GM23248 (cell line): ENCODE measurements around the gene LYST. TPM values are rescaled to one million over a fixed set of nuclear protein-coding genes. Genes with fewer than 3 reads are reported as not detected.

Experiments used
- DNase-seq: peaks from one replicate; pipeline ENCODE4 v3.0.0-alpha.2; 2015
- H2AFZ ChIP-seq: fragments of 200-600 bp; sonication (generic); 2 replicates; pipeline ENCODE4 v1.6.1; 2016; ENCODE audit warnings: antibody characterized with exemption
- H3F3A ChIP-seq: fragments of 200-600 bp; sonication (generic); 2 replicates; pipeline ENCODE4 v1.6.1; 2016; ENCODE audit warnings: mild to moderate bottlenecking, antibody characterized with exemption, mixed run types; ENCODE audit not compliant: insufficient read depth
- H3K27ac ChIP-seq: fragments of 200-600 bp; sonication (generic); 2 replicates; pipeline ENCODE4 v1.5.1; 2016; ENCODE audit warnings: mild to moderate bottlenecking
- H3K27me3 ChIP-seq: fragments of 200-600 bp; sonication (generic); replicated peaks from 2 replicates; pipeline ENCODE4 v1.6.1; 2016; ENCODE audit warnings: mild to moderate bottlenecking; ENCODE audit not compliant: insufficient read depth
- H3K36me3 ChIP-seq: fragments of 200-600 bp; sonication (generic); 2 replicates; pipeline ENCODE4 v1.6.1; 2016; ENCODE audit warnings: low read depth, mild to moderate bottlenecking
- H3K4me1 ChIP-seq: fragments of 200-600 bp; sonication (generic); 2 replicates; pipeline ENCODE4 v1.6.1; 2016; ENCODE audit warnings: mild to moderate bottlenecking; ENCODE audit not compliant: insufficient read depth
- H3K4me2 ChIP-seq: fragments of 200-600 bp; sonication (generic); one replicate; pipeline ENCODE4 v1.6.1; 2016; ENCODE audit warnings: mild to moderate bottlenecking; ENCODE audit not compliant: unreplicated experiment
- H3K4me3 ChIP-seq: fragments of 200-600 bp; sonication (generic); 2 replicates; pipeline ENCODE4 v1.5.1; 2016; ENCODE audit warnings: mild to moderate bottlenecking
- H3K79me2 ChIP-seq: fragments of 200-600 bp; sonication (generic); 2 replicates; pipeline ENCODE4 v1.6.1; 2016; ENCODE audit warnings: mild to moderate bottlenecking; ENCODE audit not compliant: insufficient read depth
- H3K9ac ChIP-seq: fragments of 200-600 bp; sonication (generic); 2 replicates; pipeline ENCODE4 v1.6.1; 2016; ENCODE audit warnings: mild to moderate bottlenecking
- H3K9me2 ChIP-seq: fragments of 200-600 bp; sonication (generic); 2 replicates; pipeline ENCODE4 v1.6.1; 2016; ENCODE audit warnings: mixed run types, mild to moderate bottlenecking, moderate library complexity; ENCODE audit not compliant: insufficient read depth
- H3K9me3 ChIP-seq: fragments of 200-600 bp; sonication (generic); one replicate; pipeline ENCODE4 v1.6.1; 2017; ENCODE audit warnings: low read depth
- H4K20me1 ChIP-seq: fragments of 200-600 bp; sonication (generic); 2 replicates; pipeline ENCODE4 v1.6.0; 2016; ENCODE audit not compliant: insufficient read depth
- EZH2 ChIP-seq: fragments of 200-600 bp; sonication (generic); IDR thresholded peaks from 2 replicates; pipeline ENCODE4 v1.6.1; 2018; ENCODE audit warnings: antibody characterized with exemption, mild to moderate bottlenecking; ENCODE audit not compliant: insufficient read depth, poor library complexity, severe bottlenecking
- EZH2phosphoT487 ChIP-seq: fragments of 200-600 bp; sonication (generic); IDR thresholded peaks from 2 replicates; pipeline ENCODE4 v1.6.1; 2018; ENCODE audit warnings: antibody characterized with exemption, moderate library complexity, mild to moderate bottlenecking, low read depth; ENCODE audit not compliant: insufficient read depth
- WGBS, 2 experiments: methylation state at CpG; one replicate each; pipeline ENCODE4 v1.1.6; 2015 to 2017; ENCODE audit warnings: low lambda C conversion rate in 2 of 2, low coverage in 1 of 2; ENCODE audit errors: missing lambda C conversion rate in 2 of 2; 5-methylcytosine and 5-hydroxymethylcytosine counted together
- in situ Hi-C: fragments of 300-500 bp; cut with MboI; formaldehyde crosslinking; loops from 2 replicates; pipeline ENCODE4 v1.15.0; 2020
- polyA plus RNA-seq: library from polyadenylated mRNA; unstranded; fragments of >200 nt; fragmentation: Nextera tagmentation; extraction: Ambion mirVana; gene quantifications from 2 replicates; pipeline ENCODE4 v1.2.1, GENCODE V29; 2016
- total RNA-seq: library from RNA; depleted of rRNA; stranded (reverse); fragments of >200 nt; shearing (Covaris generic); gene quantifications from 2 replicates; pipeline ENCODE4 v1.2.3, GENCODE V29; 2014

LYST gene
- total and polyA plus RNA-seq, 2 experiments from 2014 or later, result 5.1 to 9.0 TPM

DNA sequence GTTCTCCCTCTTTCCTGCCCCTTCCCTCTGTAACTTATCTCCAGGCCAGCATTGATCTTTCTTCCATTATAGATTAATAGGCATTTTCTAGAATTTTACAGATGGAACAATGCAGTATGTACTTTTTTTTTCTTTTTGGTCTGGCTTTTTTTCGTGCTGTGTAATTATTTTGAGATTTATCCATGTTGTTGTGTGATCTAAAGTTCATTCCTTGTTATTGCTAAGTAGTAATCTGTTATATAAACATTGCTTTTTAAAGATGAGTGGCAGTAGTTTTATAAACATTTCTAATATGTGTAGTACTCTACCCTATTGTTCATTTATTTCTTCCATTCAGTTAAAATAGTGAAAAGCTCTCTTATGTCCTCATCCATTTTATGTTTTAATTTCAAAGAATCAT is 5.9 kb downstream of the LYST start:
- H3K36me3 ChIP-seq, result no peaks in the 10 kb centered on the region
- H3K27me3 ChIP-seq, result no peaks in the 10 kb centered on the region
- no peaks in the 10 kb centered on the region for H3K9me3 ChIP-seq
- H3K79me2 ChIP-seq, result peaks cover 96% of the 10 kb centered on the region
- DNase-seq, result no peak
- WGBS, 2 experiments, result 43 to 52% methylated on average over 1 of the region's 1 CpG
- no peak overlapping the region for H3K27ac ChIP-seq
- H2AFZ ChIP-seq, result no peak overlapping the region
- in situ Hi-C loops, result loop anchor here (25.0 kb wide), 1 partner anchor 101 kb away; no protein-coding TSS in a partner anchor
- peaks cover 24% of the 10 kb centered on the region for H3K4me1 ChIP-seq
- TF ChIP-seq EZH2 (no peak), EZH2phosphoT487 (no peak)
- no peak overlapping the region for H3K4me3 ChIP-seq
- no peaks in the 10 kb centered on the region for H4K20me1 ChIP-seq
- H3K4me2 ChIP-seq, result no peak overlapping the region
- no peaks in the 10 kb centered on the region for H3F3A ChIP-seq
- no peak overlapping the region for H3K9ac ChIP-seq
- no peaks in the 10 kb centered on the region for H3K9me2 ChIP-seq

DNA sequence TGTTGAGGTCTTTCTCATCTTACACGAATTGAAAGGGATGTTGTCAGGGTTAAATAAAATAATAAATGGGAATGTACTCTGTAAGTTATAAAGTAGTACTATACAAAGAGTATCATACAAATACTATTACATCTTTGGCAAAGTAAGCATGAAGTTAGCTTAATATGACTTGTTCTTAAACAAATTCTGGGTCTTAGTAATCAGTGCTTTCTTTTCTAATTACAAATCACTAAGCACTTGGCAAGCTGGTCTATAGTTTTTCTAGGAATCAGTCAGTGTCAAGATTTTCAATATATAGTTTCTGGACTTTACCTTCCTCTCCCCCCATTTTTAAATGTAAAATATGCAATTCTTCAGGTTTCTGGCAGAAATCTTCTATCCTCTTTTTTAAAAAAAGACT is 6.9 kb downstream of the LYST start:
- DNase-seq, result no peak
- Histone ChIP-seq H3F3A (no peaks in the 10 kb centered on the region), H3K9me3 (no peaks in the 10 kb centered on the region), H3K4me1 (peaks cover 19% of the 10 kb centered on the region), H3K27ac (no peak overlapping the region), H3K27me3 (no peaks in the 10 kb centered on the region), H4K20me1 (no peaks in the 10 kb centered on the region), H3K9me2 (no peaks in the 10 kb centered on the region), H2AFZ (no peak overlapping the region), H3K36me3 (no peaks in the 10 kb centered on the region), H3K79me2 (peaks cover 96% of the 10 kb centered on the region), H3K9ac (no peak overlapping the region), H3K4me3 (no peak overlapping the region), H3K4me2 (no peak overlapping the region)
- 91 to 97% methylated on average over 1 of the region's 1 CpG for WGBS, 2 experiments
- no peak for TF ChIP-seq EZH2
- TF ChIP-seq EZH2phosphoT487, result no peak
- in situ Hi-C loops, result loop anchor here (25.0 kb wide), 1 partner anchor 103 kb away; no protein-coding TSS in a partner anchor

DNA sequence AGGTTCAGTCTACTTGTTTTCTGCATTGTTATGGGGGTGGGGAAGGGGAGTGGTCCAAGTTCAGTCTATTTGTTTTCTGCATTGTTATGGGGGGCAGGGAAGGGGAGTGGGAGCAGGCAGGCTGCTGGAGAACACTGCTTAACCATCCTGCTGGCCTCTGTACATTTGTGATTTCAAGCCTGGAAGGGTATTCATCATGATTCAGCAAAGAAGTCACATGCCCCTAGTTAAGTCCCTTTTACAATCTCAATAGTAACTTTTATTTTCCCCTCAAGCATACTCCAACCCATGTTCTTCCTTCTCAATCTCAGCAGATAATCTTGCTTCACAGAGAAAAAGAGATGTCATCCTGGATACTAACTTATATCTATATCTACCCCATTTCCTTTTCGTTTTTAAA is 7.9 kb downstream of the LYST start:
- H3K36me3 ChIP-seq, result no peaks in the 10 kb centered on the region
- H3K4me3 ChIP-seq, result no peak overlapping the region
- no peak for TF ChIP-seq EZH2
- TF ChIP-seq EZH2phosphoT487, result no peak
- no peak for DNase-seq
- H3K4me1 ChIP-seq, result peaks cover 19% of the 10 kb centered on the region
- H3K27me3 ChIP-seq, result no peaks in the 10 kb centered on the region
- in situ Hi-C loops, result loop anchor here (25.0 kb wide), 1 partner anchor 104 kb away; no protein-coding TSS in a partner anchor
- no peaks in the 10 kb centered on the region for H3K9me3 ChIP-seq
- H3K79me2 ChIP-seq, result peaks cover 96% of the 10 kb centered on the region
- H3F3A ChIP-seq, result no peaks in the 10 kb centered on the region
- H3K9me2 ChIP-seq, result no peaks in the 10 kb centered on the region
- no peak overlapping the region for H3K4me2 ChIP-seq
- 50 to 55% methylated on average over 1 of the region's 1 CpG for WGBS, 2 experiments
- no peak overlapping the region for H3K9ac ChIP-seq
- H4K20me1 ChIP-seq, result no peaks in the 10 kb centered on the region
- H2AFZ ChIP-seq, result no peak overlapping the region
- H3K27ac ChIP-seq, result no peak overlapping the region

DNA sequence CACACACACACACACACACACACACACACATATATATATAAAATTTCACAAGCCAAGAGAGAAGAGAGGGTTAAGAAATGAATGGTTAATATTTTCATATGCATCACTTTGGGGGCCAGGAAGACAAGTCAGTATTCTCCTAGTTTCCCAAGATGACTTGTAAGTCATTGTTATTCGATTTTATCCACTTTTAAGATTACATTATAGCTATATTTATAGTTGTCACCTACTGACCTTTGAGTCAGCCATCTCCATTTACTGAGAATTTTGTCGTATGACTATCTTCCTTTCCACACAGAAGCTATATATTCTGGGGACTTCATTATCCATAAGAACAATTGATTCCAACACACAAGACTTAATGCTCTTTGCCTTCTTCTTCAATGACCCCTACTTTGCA is 8.9 kb downstream of the LYST start:
- no peaks in the 10 kb centered on the region for H3K36me3 ChIP-seq
- no peak for DNase-seq
- H3K4me3 ChIP-seq, result no peak overlapping the region
- H3K27ac ChIP-seq, result no peak overlapping the region
- H3K9me2 ChIP-seq, result no peaks in the 10 kb centered on the region
- no peak overlapping the region for H2AFZ ChIP-seq
- TF ChIP-seq EZH2phosphoT487 (no peak), EZH2 (no peak)
- no peaks in the 10 kb centered on the region for H3K9me3 ChIP-seq
- peaks cover 16% of the 10 kb centered on the region for H3K4me1 ChIP-seq
- H3F3A ChIP-seq, result no peaks in the 10 kb centered on the region
- H4K20me1 ChIP-seq, result no peaks in the 10 kb centered on the region
- 95 to 96% methylated on average over 2 of the region's 2 CpGs for WGBS, 2 experiments
- H3K79me2 ChIP-seq, result peaks cover 95% of the 10 kb centered on the region
- no peak overlapping the region for H3K4me2 ChIP-seq
- H3K27me3 ChIP-seq, result no peaks in the 10 kb centered on the region
- in situ Hi-C loops, result loop anchor here (25.0 kb wide), 1 partner anchor 105 kb away; no protein-coding TSS in a partner anchor
- no peak overlapping the region for H3K9ac ChIP-seq

DNA sequence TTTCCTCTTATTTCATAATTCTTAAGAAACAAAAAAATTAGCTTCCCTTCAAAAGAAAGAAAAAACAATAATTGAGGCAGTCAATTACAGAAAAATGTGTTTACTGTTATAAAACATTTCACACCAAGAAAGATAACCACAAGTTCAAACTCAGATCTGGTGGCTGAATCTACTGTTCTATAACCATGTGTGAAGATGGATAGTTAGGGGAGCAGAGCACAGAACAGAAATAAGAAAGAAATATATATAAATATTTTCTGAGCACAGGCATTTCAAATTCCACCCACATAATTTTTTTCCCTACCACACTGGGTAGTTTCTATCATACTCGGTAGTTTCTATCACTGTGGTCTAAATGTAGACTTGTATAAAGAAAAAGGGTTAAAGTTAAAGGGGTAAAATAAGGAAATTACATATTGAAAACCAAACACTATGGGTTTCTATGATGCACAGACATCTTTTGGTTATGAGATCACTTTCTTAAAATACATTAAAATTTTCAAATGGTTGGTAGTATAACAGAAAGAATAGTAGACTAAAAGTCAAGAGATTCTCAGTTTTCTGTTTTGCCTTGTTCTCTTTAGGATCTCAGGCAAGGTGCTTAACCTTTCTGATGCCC is 10.8 kb downstream of the LYST start:
- Histone ChIP-seq H3F3A (no peaks in the 10 kb centered on the region), H3K27ac (no peak overlapping the region), H3K36me3 (no peaks in the 10 kb centered on the region), H3K4me2 (no peak overlapping the region), H3K4me1 (peaks cover 16% of the 10 kb centered on the region), H3K9ac (no peak overlapping the region), H2AFZ (no peak overlapping the region), H3K4me3 (no peak overlapping the region), H4K20me1 (no peaks in the 10 kb centered on the region), H3K27me3 (no peaks in the 10 kb centered on the region), H3K79me2 (peaks cover 89% of the 10 kb centered on the region), H3K9me3 (no peaks in the 10 kb centered on the region), H3K9me2 (no peaks in the 10 kb centered on the region)
- in situ Hi-C loops, result loop anchor here (25.0 kb wide), 1 partner anchor 106 kb away; no protein-coding TSS in a partner anchor
- TF ChIP-seq EZH2phosphoT487, result no peak
- TF ChIP-seq EZH2, result no peak
- DNase-seq, result peak; percentile 19
- WGBS, 2 experiments, result 92 to 96% methylated on average over 1 of the region's 1 CpG
